A673 (cell line): ENCODE results near the gene APOBEC3B. TPM values are rescaled to one million over a fixed set of nuclear protein-coding genes. Genes with fewer than 3 reads are reported as not detected.

Experiments used
- BruUV-seq: library from RNA; stranded (reverse); fragments of 400-500 nt; replicated peaks from 2 replicates; lab custom pipeline; 2021; lab: Mats Ljungman, UMichigan
- CTCF ChIA-PET: fragments of 300-600 bp; sonication (Branson Sonifier 250); formaldehyde crosslinking; loops from one replicate; lab custom pipeline; 2022; ENCODE audit warnings: antibody characterized with exemption; lab: Charles Lee
- POLR2A ChIA-PET: fragments of 300-600 bp; sonication (Branson Sonifier 250); formaldehyde crosslinking; loops from one replicate; lab custom pipeline; 2022; ENCODE audit warnings: antibody characterized with exemption; ENCODE audit not compliant: low non-redundant PET; lab: Charles Lee
- DNase-seq: peaks from one replicate; pipeline ENCODE4 v3.0.0-alpha.2; 2015; ENCODE audit warnings: low spot score
- H3K27ac ChIP-seq: fragments of 200-600 bp; sonication (generic); 2 replicates; pipeline ENCODE4 v1.5.1; 2016; ENCODE audit warnings: mixed run types, low read depth, mild to moderate bottlenecking, mixed read lengths, antibody characterized with exemption, low read length; ENCODE audit not compliant: poor library complexity, severe bottlenecking
- H3K27me3 ChIP-seq: fragments of 200-600 bp; sonication (generic); replicated peaks from 2 replicates; pipeline ENCODE4 v1.6.1; 2017; ENCODE audit warnings: mixed run types, low read depth, mild to moderate bottlenecking, mixed read lengths, antibody characterized with exemption, low read length; ENCODE audit not compliant: insufficient read depth, poor library complexity
- H3K36me3 ChIP-seq: fragments of 200-600 bp; sonication (generic); 2 replicates; pipeline ENCODE4 v1.6.1; 2016; ENCODE audit warnings: mixed run types, mild to moderate bottlenecking, mixed read lengths, antibody characterized with exemption, low read length; ENCODE audit not compliant: insufficient read depth, poor library complexity, severe bottlenecking
- H3K4me1 ChIP-seq: fragments of 200-600 bp; sonication (generic); 2 replicates; pipeline ENCODE4 v1.6.1; 2017; ENCODE audit warnings: mixed run types, mild to moderate bottlenecking, mixed read lengths, antibody characterized with exemption, low read length; ENCODE audit not compliant: insufficient read depth, poor library complexity, severe bottlenecking
- H3K4me3 ChIP-seq: fragments of 200-600 bp; sonication (generic); 2 replicates; pipeline ENCODE4 v1.5.1; 2016; ENCODE audit warnings: low read depth, mixed run types, mild to moderate bottlenecking, mixed read lengths, low read length; ENCODE audit not compliant: poor library complexity, severe bottlenecking
- H3K9me3 ChIP-seq: fragments of 200-600 bp; sonication (generic); 2 replicates; pipeline ENCODE4 v1.6.1; 2016; ENCODE audit warnings: mixed run types, low read depth, mild to moderate bottlenecking, mixed read lengths, antibody characterized with exemption, low read length; ENCODE audit not compliant: poor library complexity, severe bottlenecking
- CTCF ChIP-seq: fragments of 300-800, 200-600 bp; sonication (generic); conservative IDR thresholded peaks from 2 replicates; pipeline ENCODE4 v1.5.1; 2017; ENCODE audit warnings: low read depth, mild to moderate bottlenecking, antibody characterized with exemption, low read length, moderate library complexity, mixed read lengths
- EZH2 ChIP-seq: fragments of 200-600 bp; sonication (generic); IDR thresholded peaks from 2 replicates; pipeline ENCODE4 v1.6.1; 2017; ENCODE audit warnings: borderline replicate concordance, low read depth, mild to moderate bottlenecking, mixed read lengths, antibody characterized with exemption, low read length; ENCODE audit not compliant: poor library complexity, severe bottlenecking
- intact Hi-C: fragments of 100-400 bp; cut with micrococcal nuclease; formaldehyde crosslinking; loops from one replicate; pipeline ENCODE4 v1.10.0; 2022; ENCODE audit not compliant: unreplicated experiment
- total RNA-seq: library from RNA; stranded (reverse); gene quantifications from 2 replicates; pipeline ENCODE4 v1.2.3, GENCODE V29; 2021

The APOBEC3B gene
- total RNA-seq, 1 experiment from 2014 or later, result 6.4 TPM

- no TSS peak for BruUV-seq
- CTCF ChIA-PET, result no interaction called here
- Histone ChIP-seq H3K36me3 (no peaks in the 10 kb centered on the region), H3K4me3 (no peak overlapping the region), H3K27ac (no peak overlapping the region), H3K9me3 (no peaks in the 10 kb centered on the region), H3K4me1 (no peaks in the 10 kb centered on the region), H3K27me3 (no peaks in the 10 kb centered on the region)
- DNase-seq, result no peak
- POLR2A ChIA-PET, result interaction anchor here (0.7 kb wide), 1 partner anchor 243 kb away, joined by 3 read pairs; no protein-coding TSS in a partner anchor
- TF ChIP-seq CTCF, result no peak
- TF ChIP-seq EZH2, result no peak
- intact Hi-C loops, result no loop called here
Observed at GRCh38 chr22:38938221-38938620, 43.9 kb upstream of the APOBEC3B start.

- CTCF ChIA-PET, result no interaction called here
- DNase-seq, result no peak
- H3K27ac ChIP-seq, result no peak overlapping the region
- TF ChIP-seq EZH2 (no peak), CTCF (no peak)
- peaks cover 6% of the 10 kb centered on the region for H3K4me1 ChIP-seq
- no peaks in the 10 kb centered on the region for H3K9me3 ChIP-seq
- no peak overlapping the region for H3K4me3 ChIP-seq
- POLR2A ChIA-PET, result interaction anchor here (0.7 kb wide), 1 partner anchor 244 kb away, joined by 3 read pairs; no protein-coding TSS in a partner anchor
- intact Hi-C loops, result no loop called here
- H3K27me3 ChIP-seq, result no peaks in the 10 kb centered on the region
- H3K36me3 ChIP-seq, result no peaks in the 10 kb centered on the region
- BruUV-seq, result no TSS peak
Observed at GRCh38 chr22:38938925-38939324, 43.2 kb upstream of the APOBEC3B start.

GRCh38 chr22:38940811-38941384 is 41.2 kb upstream of the APOBEC3B start:
- H3K4me3 ChIP-seq, result no peak overlapping the region
- intact Hi-C loops, result no loop called here
- no peak overlapping the region for H3K27ac ChIP-seq
- no TSS peak for BruUV-seq
- TF ChIP-seq EZH2, result no peak
- no peak for TF ChIP-seq CTCF
- DNase-seq, result no peak
- H3K27me3 ChIP-seq, result no peaks in the 10 kb centered on the region
- H3K4me1 ChIP-seq, result peaks cover 11% of the 10 kb centered on the region
- no peaks in the 10 kb centered on the region for H3K9me3 ChIP-seq
- no peaks in the 10 kb centered on the region for H3K36me3 ChIP-seq
- ChIA-PET CTCF (interaction anchor here (0.7 kb wide), 1 partner anchor 99 kb away, joined by 4 read pairs; no protein-coding TSS in a partner anchor), POLR2A (no interaction called here)
